Measurements from ENCODE around the gene SPR. TPM values are rescaled to one million over a fixed set of nuclear protein-coding genes. Genes with fewer than 3 reads are reported as not detected.

Gene SPR
- total RNA-seq, 1 donor from 2014 or later = 24.2 TPM

GRCh38 chr2:72891091-72891818 lies 4.0 kb downstream of the SPR start:
- Mint-ChIP-seq H3K9me3 (ENCODE audit: low read depth) (no peaks in the 10 kb centered on the region), H3K4me1 (ENCODE audit: low read depth) (peaks cover 12% of the 10 kb centered on the region), H3K36me3 (ENCODE audit: insufficient read depth) (peaks cover 6% of the 10 kb centered on the region), H3K27me3 (peaks cover 18% of the 10 kb centered on the region), H3K4me3 (ENCODE audit: low read depth) (no peak overlapping the region), H3K27ac (no peak overlapping the region)
- no peak for DNase-seq (ENCODE audit: low spot score, unreplicated experiment)
- TF ChIP-seq CTCF (IDR thresholded peaks at IDR 0.05; ENCODE audit: unreplicated experiment) = no peak

GRCh38 chr2:72892506-72893173 lies 5.4 kb downstream of the SPR start:
- Mint-ChIP-seq H3K27me3 (peaks cover 30% of the 10 kb centered on the region), H3K36me3 (ENCODE audit: insufficient read depth) (peaks cover 6% of the 10 kb centered on the region), H3K9me3 (ENCODE audit: low read depth) (no peaks in the 10 kb centered on the region), H3K27ac (no peak overlapping the region), H3K4me1 (ENCODE audit: low read depth) (peaks cover 7% of the 10 kb centered on the region), H3K4me3 (ENCODE audit: low read depth) (no peak overlapping the region)
- peak; percentile 79 for TF ChIP-seq CTCF (IDR thresholded peaks at IDR 0.05; ENCODE audit: unreplicated experiment)
- DNase-seq (ENCODE audit: low spot score, unreplicated experiment) = no peak

- Mint-ChIP-seq H3K36me3 (ENCODE audit: insufficient read depth) (peaks cover 6% of the 10 kb centered on the region), H3K9me3 (ENCODE audit: low read depth) (no peaks in the 10 kb centered on the region), H3K27ac (no peak overlapping the region), H3K27me3 (peaks cover 41% of the 10 kb centered on the region), H3K4me3 (ENCODE audit: low read depth) (no peak overlapping the region), H3K4me1 (ENCODE audit: low read depth) (peaks cover 4% of the 10 kb centered on the region)
- peak; percentile 74 for TF ChIP-seq CTCF (IDR thresholded peaks at IDR 0.05; ENCODE audit: unreplicated experiment)
- peak; percentile 58 for DNase-seq (ENCODE audit: low spot score, unreplicated experiment)
These were observed 6.5 kb downstream of the SPR start for GRCh38 chr2:72893594-72894319.

GRCh38 chr2:72894514-72894913 lies 7.3 kb downstream of the SPR start:
- Mint-ChIP-seq H3K4me3 (ENCODE audit: low read depth) (no peak overlapping the region), H3K27me3 (peaks cover 49% of the 10 kb centered on the region), H3K4me1 (ENCODE audit: low read depth) (peaks cover 1% of the 10 kb centered on the region), H3K36me3 (ENCODE audit: insufficient read depth) (peaks cover 6% of the 10 kb centered on the region), H3K27ac (no peak overlapping the region), H3K9me3 (ENCODE audit: low read depth) (no peaks in the 10 kb centered on the region)
- DNase-seq (ENCODE audit: low spot score, unreplicated experiment) = no peak
- TF ChIP-seq CTCF (IDR thresholded peaks at IDR 0.05; ENCODE audit: unreplicated experiment) = no peak

- Mint-ChIP-seq H3K9me3 (ENCODE audit: low read depth) (no peaks in the 10 kb centered on the region), H3K36me3 (ENCODE audit: insufficient read depth) (peaks cover 2% of the 10 kb centered on the region), H3K27me3 (peaks cover 53% of the 10 kb centered on the region), H3K4me3 (ENCODE audit: low read depth) (no peak overlapping the region), H3K4me1 (ENCODE audit: low read depth) (peaks cover 1% of the 10 kb centered on the region), H3K27ac (no peak overlapping the region)
- no peak for TF ChIP-seq CTCF (IDR thresholded peaks at IDR 0.05; ENCODE audit: unreplicated experiment)
- DNase-seq (ENCODE audit: low spot score, unreplicated experiment) = no peak
These were observed 7.9 kb downstream of the SPR start for GRCh38 chr2:72895154-72895553.
